Right atrium auricular region (tissue), 2 donors: ENCODE measurements around the gene ACSL3. TPM values are rescaled to one million over a fixed set of nuclear protein-coding genes. Genes with fewer than 3 reads are reported as not detected.
"Not testable (repeated sequence)": the region's sequence is repeated elsewhere in the genome, so short reads cannot be mapped to it uniquely, and the experiment has no call there.

Source experiments
- DNase-seq: peaks from one replicate; pipeline ENCODE4 v3.0.0-alpha.2; 2019; ENCODE audit warnings: low spot score
- H3K27ac ChIP-seq, 2 donors: fragments of 200-600 bp; sonication (generic); 1 replicate in 1 of 2; 2 replicates in 1 of 2; pipeline ENCODE4 v1.5.1; 2016 to 2019
- H3K27me3 ChIP-seq, 2 donors: fragments of 200-600 bp; sonication (generic); one replicate each; pipeline versions ENCODE4 v1.5.1 to v1.6.0; 2017 to 2019
- H3K36me3 ChIP-seq: fragments of 200-600 bp; sonication (generic); one replicate; pipeline ENCODE4 v1.5.1; 2016
- H3K4me1 ChIP-seq, 2 donors: fragments of 200-600 bp; sonication (generic); one replicate each; pipeline versions ENCODE4 v1.5.1 to v1.6.0; 2017 to 2019
- H3K4me3 ChIP-seq, 2 donors: fragments of 200-600 bp; sonication (generic); 1 replicate in 1 of 2; 2 replicates in 1 of 2; pipeline ENCODE4 v1.5.1; 2017 to 2019; ENCODE audit warnings: mild to moderate bottlenecking in 1 of 2, moderate library complexity in 1 of 2
- H3K9me3 ChIP-seq, 2 donors: fragments of 200-600 bp; sonication (generic); one replicate each; pipeline ENCODE4 v1.5.1; 2019
- total RNA-seq, 2 donors: library from RNA; depleted of rRNA; stranded (reverse); fragments of >200 nt; gene quantifications; one replicate each; pipeline ENCODE4 v1.1.0, GENCODE V29; 2016
- TF ChIP-seq, protein P1 (sequence below), 2 donors: fragments of 200-600 bp; sonication (generic); IDR thresholded peaks; one replicate each; pipeline ENCODE4 v1.5.1; 2019; ENCODE audit warnings: antibody characterized with exemption in 2 of 2

ACSL3 gene
- total RNA-seq, 2 donors from 2014 or later: 29.0 to 35.7 TPM

DNA sequence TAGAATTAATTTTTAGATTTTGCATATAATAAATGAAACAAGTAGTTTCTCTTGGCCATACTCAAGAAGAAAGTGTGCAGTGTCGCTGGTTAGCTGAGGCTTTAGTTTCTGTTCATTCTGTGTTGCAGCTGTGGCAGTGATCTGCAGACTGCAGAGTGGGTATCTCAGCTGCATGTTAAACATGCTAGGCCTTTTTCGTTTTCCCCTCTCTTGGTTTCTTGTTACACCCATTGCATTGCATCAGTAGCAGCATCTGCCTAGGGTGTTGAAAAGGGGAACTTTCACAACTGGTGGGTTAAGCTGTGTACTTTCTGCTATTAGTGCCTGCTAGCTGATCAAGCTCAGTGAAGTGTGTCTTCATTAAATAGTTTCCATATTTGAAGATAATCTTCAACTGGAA is 51.3 kb downstream of the ACSL3 start:
- TF ChIP-seq, protein P1, sequence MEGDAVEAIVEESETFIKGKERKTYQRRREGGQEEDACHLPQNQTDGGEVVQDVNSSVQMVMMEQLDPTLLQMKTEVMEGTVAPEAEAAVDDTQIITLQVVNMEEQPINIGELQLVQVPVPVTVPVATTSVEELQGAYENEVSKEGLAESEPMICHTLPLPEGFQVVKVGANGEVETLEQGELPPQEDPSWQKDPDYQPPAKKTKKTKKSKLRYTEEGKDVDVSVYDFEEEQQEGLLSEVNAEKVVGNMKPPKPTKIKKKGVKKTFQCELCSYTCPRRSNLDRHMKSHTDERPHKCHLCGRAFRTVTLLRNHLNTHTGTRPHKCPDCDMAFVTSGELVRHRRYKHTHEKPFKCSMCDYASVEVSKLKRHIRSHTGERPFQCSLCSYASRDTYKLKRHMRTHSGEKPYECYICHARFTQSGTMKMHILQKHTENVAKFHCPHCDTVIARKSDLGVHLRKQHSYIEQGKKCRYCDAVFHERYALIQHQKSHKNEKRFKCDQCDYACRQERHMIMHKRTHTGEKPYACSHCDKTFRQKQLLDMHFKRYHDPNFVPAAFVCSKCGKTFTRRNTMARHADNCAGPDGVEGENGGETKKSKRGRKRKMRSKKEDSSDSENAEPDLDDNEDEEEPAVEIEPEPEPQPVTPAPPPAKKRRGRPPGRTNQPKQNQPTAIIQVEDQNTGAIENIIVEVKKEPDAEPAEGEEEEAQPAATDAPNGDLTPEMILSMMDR (IDR thresholded peaks at IDR 0.05): no peak
- Histone ChIP-seq H3K27me3 (no peaks in the 10 kb centered on the region), H3K4me1 (peaks cover 0 to 29% of the 10 kb centered on the region in 2 donors), H3K9me3 (no peaks in the 10 kb centered on the region), H3K36me3 (peaks cover 12% of the 10 kb centered on the region), H3K4me3 (no peak overlapping the region), H3K27ac (no peak overlapping the region)
- DNase-seq: no peak

DNA sequence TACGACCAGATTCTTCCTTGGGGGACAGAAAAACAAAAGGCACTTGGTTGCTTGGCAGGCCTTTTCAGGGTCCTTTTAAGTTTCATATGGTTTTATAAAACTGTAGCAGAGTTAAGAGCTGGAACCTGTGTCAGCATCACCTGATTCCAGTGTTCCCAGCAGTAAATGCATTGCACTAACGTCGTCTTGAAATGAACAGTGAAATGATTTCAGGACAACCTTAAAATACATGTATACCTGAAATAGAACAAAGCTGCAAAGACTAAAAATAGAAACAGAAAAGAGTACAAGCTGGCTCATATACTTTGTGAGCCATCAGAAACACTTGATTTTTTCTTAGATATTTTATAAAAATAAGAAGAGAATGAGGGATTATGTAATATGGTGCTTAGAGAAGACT is 51.9 kb downstream of the ACSL3 start:
- Histone ChIP-seq H3K27ac (no peak overlapping the region), H3K36me3 (peaks cover 12% of the 10 kb centered on the region), H3K4me1 (peaks cover 0 to 27% of the 10 kb centered on the region in 2 donors), H3K27me3 (no peaks in the 10 kb centered on the region), H3K9me3 (no peaks in the 10 kb centered on the region), H3K4me3 (no peak overlapping the region)
- DNase-seq: no peak
- TF ChIP-seq, protein P1 (IDR thresholded peaks at IDR 0.05): no peak

DNA sequence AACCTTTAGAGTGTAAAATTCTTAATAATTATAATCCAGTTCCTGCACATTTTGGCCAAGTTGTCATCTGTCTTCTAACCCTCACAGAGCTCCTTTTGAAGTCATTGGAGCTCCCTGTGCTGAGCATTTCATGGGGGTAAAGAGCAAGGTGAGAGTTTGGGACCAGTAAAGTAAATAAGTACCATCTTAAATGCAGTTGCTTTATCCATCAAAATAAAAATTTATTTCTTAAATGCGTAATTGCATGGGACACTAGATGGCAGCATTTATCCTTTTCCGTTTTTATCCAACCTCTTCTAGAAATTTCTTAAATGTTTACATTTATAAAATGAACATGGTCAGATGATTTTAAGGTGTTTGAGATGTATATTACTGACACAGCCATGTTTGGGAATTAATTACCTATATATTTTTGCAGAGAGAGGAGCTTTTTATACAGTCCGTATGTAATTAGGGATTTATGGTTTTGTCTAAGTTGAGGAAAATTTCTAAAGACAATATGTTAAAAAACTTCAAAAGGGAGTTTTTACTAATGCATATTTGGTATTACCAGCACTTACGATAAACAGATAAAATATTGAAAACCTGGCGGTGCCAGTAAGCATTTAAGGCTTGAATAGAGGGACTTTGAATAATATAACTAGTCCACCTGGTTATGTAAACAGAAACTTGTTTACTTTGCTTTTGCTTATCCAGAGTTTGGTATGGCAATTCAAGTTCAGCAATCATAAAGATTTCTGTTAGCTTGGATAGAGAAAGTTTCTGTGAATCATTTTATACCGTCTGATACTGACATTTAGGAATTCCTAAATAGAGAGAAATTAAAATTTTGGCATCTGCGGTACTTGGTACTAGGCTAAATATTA is 54.5 kb downstream of the ACSL3 start:
- H3K27ac ChIP-seq: no peak overlapping the region
- H3K4me1 ChIP-seq: peaks cover 0 to 30% of the 10 kb centered on the region in 2 donors

GRCh38 chr2:222916229-222917197 is 55.7 kb downstream of the ACSL3 start:
- TF ChIP-seq, protein P1 (IDR thresholded peaks at IDR 0.05): peak in 1 of 2 donors; percentile 34
- H3K4me1 ChIP-seq: peaks cover 0 to 30% of the 10 kb centered on the region in 2 donors
- peaks cover 17% of the 10 kb centered on the region for H3K36me3 ChIP-seq
- no peak overlapping the region for H3K4me3 ChIP-seq
- H3K27me3 ChIP-seq: no peaks in the 10 kb centered on the region
- no peak for DNase-seq
- no peaks in the 10 kb centered on the region for H3K9me3 ChIP-seq
- no peak overlapping the region for H3K27ac ChIP-seq

More for the DNA sequence above, 54.5 kb downstream of the ACSL3 start:
- H3K9me3 ChIP-seq: no peaks in the 10 kb centered on the region
- TF ChIP-seq, protein P1 (IDR thresholded peaks at IDR 0.05): peak in 1 of 2 donors; percentile 63
- no peak for DNase-seq
- no peak overlapping the region for H3K4me3 ChIP-seq
- peaks cover 6% of the 10 kb centered on the region for H3K36me3 ChIP-seq
- no peaks in the 10 kb centered on the region for H3K27me3 ChIP-seq

- not testable (repeated sequence) for H3K9me3 ChIP-seq, DNase-seq, H3K4me3 ChIP-seq, H3K27ac ChIP-seq, H3K27me3 ChIP-seq
- peaks cover 21% of the 10 kb centered on the region for H3K36me3 ChIP-seq
- peaks cover 0 to 23% of the 10 kb centered on the region in 2 donors for H3K4me1 ChIP-seq
Observed at GRCh38 chr2:222917212-222917611, 56.4 kb downstream of the ACSL3 start.
